Measurements from ENCODE around the gene ARL11. TPM values are rescaled to one million over a fixed set of nuclear protein-coding genes. Genes with fewer than 3 reads are reported as not detected.

ARL11 gene
- polyA plus RNA-seq, 1 donor from 2014 or later: 7.7 TPM

GRCh38 chr13:49629947-49630346 is 1.6 kb downstream of the ARL11 start:
- Mint-ChIP-seq H3K4me3 (peak overlapping the region in 3 of 4 donors; percentile 17 to 99 (median 96)), H3K4me1 (peaks cover 18 to 31% (median 21%) of the 10 kb centered on the region in 3 donors), H3K27me3 (no peaks in the 10 kb centered on the region), H3K9me3 (no peaks in the 10 kb centered on the region), H3K36me3 (no peaks in the 10 kb centered on the region), H3K27ac (no peak overlapping the region)

GRCh38 chr13:49630580-49630979 is 2.3 kb downstream of the ARL11 start:
- Mint-ChIP-seq H3K4me3 (no peak overlapping the region), H3K36me3 (no peaks in the 10 kb centered on the region), H3K4me1 (peaks cover 22 to 37% (median 27%) of the 10 kb centered on the region in 3 donors), H3K27me3 (no peaks in the 10 kb centered on the region), H3K27ac (no peak overlapping the region), H3K9me3 (no peaks in the 10 kb centered on the region)

- peak overlapping the region in 1 of 3 donors; percentile 45 for H3K27ac Mint-ChIP-seq
Observed at GRCh38 chr13:49632156-49632555, 3.8 kb downstream of the ARL11 start.

GRCh38 chr13:49633710-49634109 is 5.4 kb downstream of the ARL11 start:
- Mint-ChIP-seq H3K27me3 (no peaks in the 10 kb centered on the region), H3K36me3 (peaks cover 4% of the 10 kb centered on the region), H3K4me1 (peaks cover 21 to 38% (median 23%) of the 10 kb centered on the region in 3 donors), H3K27ac (no peak overlapping the region), H3K4me3 (peak overlapping the region in 1 of 4 donors; percentile 45), H3K9me3 (no peaks in the 10 kb centered on the region)

More at GRCh38 chr13:49632156-49632555, 3.8 kb downstream of the ARL11 start:
- H3K4me1 Mint-ChIP-seq: peaks cover 25 to 46% (median 29%) of the 10 kb centered on the region in 3 donors
- peaks cover 4% of the 10 kb centered on the region for H3K36me3 Mint-ChIP-seq
- H3K4me3 Mint-ChIP-seq: no peak overlapping the region
- no peaks in the 10 kb centered on the region for H3K27me3 Mint-ChIP-seq
- H3K9me3 Mint-ChIP-seq: no peaks in the 10 kb centered on the region

GRCh38 chr13:49635599-49636433 is 7.5 kb downstream of the ARL11 start:
- Mint-ChIP-seq H3K4me3 (peak overlapping the region; percentile 67 to 90 (median 76)), H3K36me3 (peaks cover 4% of the 10 kb centered on the region), H3K27ac (peak overlapping the region in 2 of 3 donors; percentile 39 to 88), H3K27me3 (no peaks in the 10 kb centered on the region), H3K9me3 (no peaks in the 10 kb centered on the region), H3K4me1 (peaks cover 11 to 32% (median 19%) of the 10 kb centered on the region in 3 donors)

GRCh38 chr13:49636705-49637104 is 8.4 kb downstream of the ARL11 start:
- Mint-ChIP-seq H3K4me3 (peak overlapping the region in 2 of 4 donors; percentile 79), H3K27ac (peak overlapping the region in 1 of 3 donors; percentile 57), H3K4me1 (peaks cover 11 to 30% (median 19%) of the 10 kb centered on the region in 3 donors), H3K27me3 (no peaks in the 10 kb centered on the region), H3K36me3 (peaks cover 4% of the 10 kb centered on the region), H3K9me3 (no peaks in the 10 kb centered on the region)

GRCh38 chr13:49638030-49638743 is 9.9 kb downstream of the ARL11 start:
- no peak overlapping the region for H3K27ac Mint-ChIP-seq
- H3K27me3 Mint-ChIP-seq: no peaks in the 10 kb centered on the region
- no peak overlapping the region for H3K4me3 Mint-ChIP-seq
- H3K9me3 Mint-ChIP-seq: no peaks in the 10 kb centered on the region
- peaks cover 4% of the 10 kb centered on the region for H3K36me3 Mint-ChIP-seq
- H3K4me1 Mint-ChIP-seq: peaks cover 14 to 28% (median 20%) of the 10 kb centered on the region in 3 donors

- Mint-ChIP-seq H3K27me3 (no peaks in the 10 kb centered on the region), H3K4me1 (peaks cover 17 to 28% (median 22%) of the 10 kb centered on the region in 3 donors), H3K27ac (no peak overlapping the region), H3K9me3 (no peaks in the 10 kb centered on the region), H3K4me3 (no peak overlapping the region), H3K36me3 (peaks cover 4% of the 10 kb centered on the region)
Observed at GRCh38 chr13:49638744-49639072, 10.4 kb downstream of the ARL11 start.

- no peaks in the 10 kb centered on the region for H3K9me3 Mint-ChIP-seq
- no peaks in the 10 kb centered on the region for H3K36me3 Mint-ChIP-seq
- no peak overlapping the region for H3K27ac Mint-ChIP-seq
- peak overlapping the region in 2 of 4 donors; percentile 65 to 67 for H3K4me3 Mint-ChIP-seq
- peaks cover 7 to 13% (median 9%) of the 10 kb centered on the region in 3 donors for H3K4me1 Mint-ChIP-seq
- H3K27me3 Mint-ChIP-seq: no peaks in the 10 kb centered on the region
Observed at GRCh38 chr13:49641801-49642291, 13.5 kb downstream of the ARL11 start.

- H3K9me3 Mint-ChIP-seq: no peaks in the 10 kb centered on the region
- H3K4me3 Mint-ChIP-seq: peak overlapping the region in 3 of 4 donors; percentile 34 to 88 (median 38)
- H3K4me1 Mint-ChIP-seq: peaks cover 7 to 13% (median 9%) of the 10 kb centered on the region in 3 donors
- no peaks in the 10 kb centered on the region for H3K36me3 Mint-ChIP-seq
- peak overlapping the region in 1 of 3 donors; percentile 18 for H3K27ac Mint-ChIP-seq
- no peaks in the 10 kb centered on the region for H3K27me3 Mint-ChIP-seq
Observed at GRCh38 chr13:49643035-49643646, 14.8 kb downstream of the ARL11 start.

GRCh38 chr13:49645451-49645850 is 17.1 kb downstream of the ARL11 start:
- Mint-ChIP-seq H3K4me3 (peak overlapping the region in 1 of 4 donors; percentile 29), H3K4me1 (peaks cover 7 to 13% (median 9%) of the 10 kb centered on the region in 3 donors), H3K27me3 (no peaks in the 10 kb centered on the region), H3K27ac (peak overlapping the region in 1 of 3 donors; percentile 39), H3K36me3 (no peaks in the 10 kb centered on the region), H3K9me3 (no peaks in the 10 kb centered on the region)

GRCh38 chr13:49646688-49647087 is 18.4 kb downstream of the ARL11 start:
- no peaks in the 10 kb centered on the region for H3K36me3 Mint-ChIP-seq
- H3K27ac Mint-ChIP-seq: no peak overlapping the region
- peak overlapping the region in 1 of 4 donors; percentile 2 for H3K4me3 Mint-ChIP-seq
- no peaks in the 10 kb centered on the region for H3K27me3 Mint-ChIP-seq
- no peaks in the 10 kb centered on the region for H3K9me3 Mint-ChIP-seq
- H3K4me1 Mint-ChIP-seq: peaks cover 7 to 13% (median 9%) of the 10 kb centered on the region in 3 donors

- Mint-ChIP-seq H3K4me3 (no peak overlapping the region), H3K36me3 (no peaks in the 10 kb centered on the region), H3K27ac (no peak overlapping the region), H3K27me3 (no peaks in the 10 kb centered on the region), H3K9me3 (no peaks in the 10 kb centered on the region), H3K4me1 (peaks cover 0 to 5% (median 3%) of the 10 kb centered on the region in 3 donors)
Observed at GRCh38 chr13:49649244-49649962, 21.1 kb downstream of the ARL11 start.

- Mint-ChIP-seq H3K9me3 (no peaks in the 10 kb centered on the region), H3K27me3 (no peaks in the 10 kb centered on the region), H3K4me3 (no peak overlapping the region), H3K36me3 (no peaks in the 10 kb centered on the region), H3K27ac (no peak overlapping the region), H3K4me1 (peaks cover 0 to 5% (median 5%) of the 10 kb centered on the region in 3 donors)
Observed at GRCh38 chr13:49649963-49650312, 21.6 kb downstream of the ARL11 start.

Measured in IgD-negative memory B cell (primary cell).